Stimulated activated CD4-positive, alpha-beta T cell treated with anti-CD3 and anti-CD28 coated beads, Interleukin-1b, Interleukin-23, amount 100 ng/mL, for 1 hour (primary cell): Measurements from ENCODE around the gene PREX1.
"Not testable (repeated sequence)": the region's sequence is repeated elsewhere in the genome, so short reads cannot be mapped to it uniquely, and the experiment has no call there.

ENCODE experiments used
- DNase-seq, 2 donors: peaks; one replicate each; pipeline ENCODE4 v3.0.0-alpha.2; 2020; ENCODE audit warnings: low read depth in 2 of 2

PREX1 gene

DNA sequence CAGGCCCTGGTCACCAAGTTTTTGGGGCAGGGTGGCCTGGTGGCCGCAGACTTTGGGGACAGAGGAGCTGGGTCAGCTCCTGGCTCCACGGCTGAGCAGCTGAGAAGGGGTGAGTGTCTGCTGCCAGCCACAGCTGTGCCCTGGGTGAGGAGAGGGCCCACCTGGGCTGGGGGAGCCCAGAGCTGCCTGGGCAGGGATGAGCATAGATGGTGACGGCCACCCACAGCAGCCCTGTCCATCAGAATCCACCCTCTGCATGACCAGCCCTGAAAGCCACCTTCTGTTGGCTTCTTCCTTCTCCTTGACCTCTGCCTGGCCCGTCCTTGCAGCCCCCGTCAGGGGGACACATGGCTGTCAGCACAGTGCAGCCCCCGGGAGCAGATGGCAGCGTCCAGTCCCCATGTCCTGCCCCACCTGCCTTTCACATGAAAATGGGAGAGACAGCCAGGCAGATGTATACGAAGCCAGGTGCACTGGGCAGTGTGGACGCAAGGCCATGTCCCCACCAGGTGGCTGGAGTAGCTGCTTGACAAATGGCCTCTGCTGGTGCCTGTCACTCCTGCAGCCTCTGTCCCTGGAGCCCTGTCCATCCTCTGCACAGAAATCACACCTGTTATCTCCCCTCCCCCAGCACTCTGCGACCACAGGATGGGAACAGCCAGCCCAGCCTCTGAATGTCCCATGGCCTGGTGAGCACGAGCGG lies 220.8 kb downstream of the PREX1 start:
- DNase-seq = no peak

DNA sequence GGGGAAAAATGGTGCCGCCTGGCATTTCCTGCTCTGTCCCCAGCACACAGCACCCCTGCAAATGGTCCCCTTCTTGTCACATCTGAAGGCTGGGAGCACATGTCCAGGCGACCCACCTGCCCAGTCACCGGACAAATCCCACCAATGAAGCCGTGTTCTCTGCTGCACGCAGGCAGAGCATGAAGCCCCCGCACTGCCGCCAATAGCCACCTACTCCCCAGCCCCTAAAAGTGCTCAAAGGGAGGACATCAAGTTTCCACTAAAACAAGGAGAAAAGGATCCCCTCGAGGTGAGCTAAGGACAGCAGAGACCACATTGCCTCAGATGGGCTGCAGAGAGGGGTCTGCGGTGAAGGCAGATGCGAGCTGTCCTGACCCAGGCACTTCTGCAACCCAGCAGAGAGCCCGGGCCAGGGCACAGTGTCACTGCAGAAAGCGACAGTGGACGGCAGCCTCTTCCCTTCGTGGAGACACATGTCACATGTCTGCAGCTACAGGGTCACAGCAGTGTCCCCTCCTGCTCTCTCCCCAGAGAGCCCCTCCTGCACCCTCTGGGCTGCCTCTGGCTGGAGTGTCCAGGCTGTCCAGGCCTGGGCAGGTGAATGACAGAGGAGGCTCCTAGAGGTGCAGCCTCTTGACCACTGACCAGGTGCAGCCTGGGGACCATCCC lies 221.5 kb downstream of the PREX1 start:
- no peak for DNase-seq

DNA sequence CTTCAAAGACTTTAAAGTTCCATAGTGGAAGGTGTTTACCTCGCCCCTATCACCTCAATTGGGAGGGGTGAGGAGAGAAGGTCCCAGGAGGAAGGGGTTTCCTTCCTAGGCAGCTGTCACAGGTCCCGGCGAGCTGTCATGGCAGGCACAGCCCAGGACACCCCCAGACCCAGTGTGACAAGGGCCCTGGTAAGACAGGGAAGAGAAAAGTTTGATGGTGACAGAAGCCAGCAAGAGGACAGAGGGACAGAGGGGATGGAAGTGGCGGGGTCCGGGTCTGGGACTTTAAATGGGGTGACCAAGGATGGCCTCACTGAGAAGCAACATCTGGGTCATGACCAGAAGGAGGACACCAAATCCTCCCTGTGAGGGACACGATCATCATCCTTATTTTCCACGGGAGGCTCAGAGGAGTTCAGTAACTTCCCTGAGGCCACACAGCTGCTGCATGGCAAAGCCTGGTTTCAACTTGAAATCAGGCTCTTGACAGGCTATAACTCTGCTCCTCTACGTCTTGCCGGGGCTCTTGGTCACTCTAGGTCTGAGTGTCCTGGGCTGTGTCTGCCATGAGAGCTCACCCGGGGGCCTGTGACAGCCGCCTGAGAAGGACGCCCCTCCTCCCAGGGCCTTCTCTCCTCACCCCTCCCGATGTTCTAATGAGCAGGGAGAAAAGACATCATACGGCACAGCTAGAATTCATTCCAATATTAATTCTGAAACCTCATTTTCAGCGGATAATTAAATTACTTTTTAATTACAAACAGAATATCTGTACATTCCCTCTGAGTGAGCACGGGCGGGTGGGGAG lies 222.2 kb downstream of the PREX1 start:
- DNase-seq = no peak

DNA sequence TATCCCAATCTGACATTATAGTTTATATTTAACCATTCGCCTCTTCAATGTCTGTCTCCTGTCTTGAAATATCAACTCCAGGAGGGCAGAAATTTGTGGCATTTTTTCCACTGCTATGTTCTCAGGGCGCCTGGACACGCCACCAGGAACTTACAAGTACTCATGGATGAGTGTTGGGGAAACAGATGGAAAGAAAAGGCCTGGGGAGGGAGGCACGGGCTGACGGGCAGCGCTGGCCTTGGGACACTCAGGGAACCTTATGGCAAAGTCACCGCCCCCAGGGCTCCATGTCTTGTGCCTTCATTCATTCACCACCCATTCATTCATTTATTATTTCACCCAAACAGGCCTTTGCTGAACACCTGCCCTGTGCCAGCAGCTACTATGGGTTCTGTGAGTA lies 222.9 kb downstream of the PREX1 start:
- no peak for DNase-seq

DNA sequence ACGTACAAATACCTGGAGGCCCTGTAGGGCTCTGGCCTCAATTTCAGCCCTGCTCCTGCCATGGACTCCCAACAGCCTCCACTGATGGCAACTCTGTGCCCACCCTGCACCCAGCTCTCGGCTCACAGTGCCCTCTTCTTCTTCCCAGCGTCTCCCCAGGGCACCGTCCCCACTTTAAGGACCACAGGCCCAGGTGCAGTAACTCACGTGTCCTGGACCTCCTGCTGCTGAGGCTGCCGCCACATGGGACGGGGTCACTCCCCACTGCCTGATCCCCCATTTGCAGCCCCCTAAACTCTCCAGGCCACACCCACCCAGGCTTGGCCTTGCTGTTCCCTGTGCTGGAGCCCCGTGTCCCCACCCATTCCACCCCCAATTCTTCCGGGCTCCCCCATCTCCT lies 223.4 kb downstream of the PREX1 start:
- no peak for DNase-seq

DNA sequence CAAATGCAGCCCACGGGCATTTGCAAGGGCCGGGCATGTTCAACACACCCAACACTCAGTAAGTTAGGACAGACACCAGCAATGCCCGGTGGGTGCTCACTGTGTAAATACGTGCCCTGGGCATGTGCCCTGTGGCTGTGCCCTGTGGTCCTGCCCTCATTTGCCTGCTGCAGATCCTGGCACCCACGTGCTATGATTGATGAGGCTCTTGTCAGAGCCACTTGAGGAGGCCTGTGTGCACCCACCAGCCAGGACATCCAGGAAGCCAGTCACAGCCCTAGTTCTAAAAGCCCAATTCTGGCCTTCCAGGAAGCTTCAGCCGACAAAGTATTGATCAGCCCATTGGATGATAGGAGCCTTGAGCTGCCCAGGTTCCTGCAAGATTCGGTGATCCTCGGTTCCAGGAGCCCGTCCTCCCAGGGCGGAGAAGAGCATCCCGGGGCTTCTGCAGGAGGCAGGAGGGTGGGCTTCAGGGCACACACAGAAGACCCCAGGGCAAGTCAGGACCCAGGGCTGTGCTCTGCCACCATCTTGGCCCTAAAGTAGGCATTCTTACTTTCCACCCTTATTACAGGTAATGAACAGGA lies 223.9 kb downstream of the PREX1 start:
- no peak for DNase-seq

DNA sequence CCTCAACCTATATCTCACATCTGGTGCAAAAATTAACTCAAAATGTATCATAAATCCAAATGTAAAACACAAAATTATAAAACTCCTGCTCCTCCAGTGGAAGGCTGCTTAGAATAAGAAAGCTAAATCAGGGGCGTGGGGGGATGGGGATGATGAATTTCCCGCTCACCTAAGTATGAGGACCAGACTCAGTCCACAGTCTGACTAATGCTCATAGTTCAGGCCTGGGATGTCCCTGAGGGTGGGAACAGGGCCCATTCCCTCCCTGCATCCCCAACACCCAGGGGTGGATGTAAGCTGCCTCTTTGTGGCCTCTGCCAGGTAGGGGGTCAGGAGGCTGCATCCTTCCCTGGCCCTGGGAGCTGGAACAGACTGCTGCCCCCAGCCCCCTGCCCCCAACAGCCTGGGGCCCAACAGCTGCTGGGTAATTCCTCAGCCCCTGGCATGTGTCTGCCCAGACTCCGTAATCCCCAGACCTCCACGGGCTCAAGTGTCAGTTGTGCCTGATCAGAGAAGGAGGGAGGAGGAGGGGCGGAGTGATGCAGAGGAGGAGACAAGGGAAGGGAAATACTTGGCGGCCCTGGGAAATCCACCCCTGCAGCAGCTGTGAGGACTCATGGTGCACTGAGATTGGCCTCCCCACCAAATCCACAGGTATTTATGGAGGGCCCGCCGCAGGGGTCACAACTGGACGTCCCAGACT lies 224.5 kb downstream of the PREX1 start:
- no peak for DNase-seq

DNA sequence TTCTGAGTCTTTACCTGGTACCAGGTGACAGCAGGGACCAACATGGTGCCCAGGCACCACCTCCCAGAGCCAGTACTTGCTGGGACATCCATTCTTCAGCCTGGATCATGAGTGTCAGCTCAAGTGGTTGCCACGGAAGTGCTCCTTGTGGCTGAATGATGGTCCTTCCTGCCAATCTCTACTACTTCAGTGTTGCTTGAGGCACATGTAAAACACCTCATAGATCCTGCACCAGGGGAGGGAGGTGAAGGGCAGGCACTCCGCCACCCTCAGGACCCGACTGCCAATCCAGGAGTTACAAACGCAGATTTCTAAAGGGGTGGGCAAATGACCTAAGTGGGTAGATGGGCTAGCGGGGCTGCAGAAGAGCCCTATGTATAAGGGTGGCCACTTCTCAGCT lies 226.0 kb downstream of the PREX1 start:
- DNase-seq = no peak

DNA sequence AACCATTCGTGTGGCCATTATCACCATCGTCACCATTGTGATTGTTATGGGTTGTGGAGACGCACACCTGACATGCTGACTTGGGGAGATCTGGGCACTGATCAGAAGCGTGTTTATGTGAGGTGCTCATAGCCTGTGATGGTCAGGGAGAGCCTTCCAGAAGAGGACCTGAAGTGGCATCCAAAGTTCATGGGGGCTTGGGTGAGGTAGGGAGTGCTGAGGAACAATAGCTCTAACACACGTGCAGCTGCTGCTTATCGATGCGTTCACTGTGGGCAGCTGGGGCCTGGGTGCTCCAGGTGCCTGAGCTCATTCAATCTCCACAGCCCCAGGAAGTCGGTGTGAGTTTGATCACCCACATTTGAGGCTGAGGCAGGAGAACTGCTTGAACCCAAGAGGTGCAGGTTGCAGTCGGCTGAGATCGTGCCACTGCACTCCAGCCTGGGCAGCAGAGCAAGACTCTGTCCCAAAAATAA lies 227.3 kb downstream of the PREX1 start:
- no peak for DNase-seq

DNA sequence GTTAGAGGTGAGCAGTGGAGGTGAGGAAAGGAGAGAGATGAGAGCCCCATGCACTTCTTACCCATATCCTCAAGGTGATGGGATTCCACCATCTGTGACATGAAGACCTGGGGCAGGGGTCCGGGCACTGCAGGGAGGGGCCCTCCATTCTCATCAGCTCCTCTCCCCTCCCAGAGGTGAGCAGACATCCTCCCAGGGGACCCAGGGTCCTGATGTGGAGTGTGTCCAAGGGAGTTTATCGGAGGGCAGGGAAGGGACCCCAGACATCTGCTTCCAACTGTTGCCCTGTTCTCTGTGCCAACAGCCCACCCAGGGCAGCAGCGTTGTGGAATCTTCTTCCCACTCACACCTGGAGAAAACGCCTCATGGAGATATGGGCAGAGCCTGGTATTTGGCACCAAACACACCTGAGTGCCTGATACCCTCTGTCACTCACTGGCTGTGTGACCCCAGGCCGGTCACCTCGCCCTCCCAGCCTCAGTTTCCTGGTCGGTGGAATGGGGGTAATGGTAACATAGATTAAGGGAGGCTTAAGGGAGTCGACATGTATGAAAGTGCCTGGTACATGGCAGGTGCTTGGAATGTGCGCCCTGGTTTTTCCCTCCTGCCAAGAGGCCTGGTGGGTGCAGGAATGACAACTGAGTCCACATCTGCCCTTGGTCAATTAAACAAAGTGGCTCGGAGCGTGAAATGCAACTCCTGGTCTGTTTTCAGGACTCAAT lies 227.9 kb downstream of the PREX1 start:
- no peak for DNase-seq

DNA sequence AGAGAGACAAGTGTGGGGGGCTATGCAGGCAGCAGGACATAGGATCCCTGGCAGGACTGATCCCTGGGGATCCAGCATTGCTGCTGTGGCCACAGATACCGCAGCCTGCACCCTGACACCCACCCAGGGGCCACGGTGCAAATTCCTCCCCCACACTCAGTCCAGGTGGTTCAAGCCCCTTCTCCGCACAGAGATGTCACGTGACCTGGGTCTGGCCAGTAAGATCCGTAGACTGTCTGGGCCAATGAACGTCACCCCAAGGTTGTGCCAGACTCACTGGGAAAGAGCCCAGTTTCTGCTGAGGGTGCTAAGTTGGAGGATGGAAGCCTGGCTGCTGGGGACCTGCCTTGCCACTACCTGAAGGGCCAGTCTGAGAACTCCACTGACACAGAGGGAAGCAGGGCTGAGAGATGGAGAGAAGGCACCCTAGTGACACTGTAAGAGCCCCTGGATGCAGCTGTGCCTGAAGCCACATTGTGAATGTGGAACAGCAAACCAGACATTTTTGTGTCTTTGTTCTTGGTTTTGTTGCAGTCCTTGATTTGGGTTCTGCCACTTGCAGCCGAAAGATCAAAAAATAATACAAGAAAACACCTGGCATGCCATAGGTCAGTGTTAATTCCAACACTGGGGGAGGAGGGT lies 228.6 kb downstream of the PREX1 start:
- DNase-seq = no peak

DNA sequence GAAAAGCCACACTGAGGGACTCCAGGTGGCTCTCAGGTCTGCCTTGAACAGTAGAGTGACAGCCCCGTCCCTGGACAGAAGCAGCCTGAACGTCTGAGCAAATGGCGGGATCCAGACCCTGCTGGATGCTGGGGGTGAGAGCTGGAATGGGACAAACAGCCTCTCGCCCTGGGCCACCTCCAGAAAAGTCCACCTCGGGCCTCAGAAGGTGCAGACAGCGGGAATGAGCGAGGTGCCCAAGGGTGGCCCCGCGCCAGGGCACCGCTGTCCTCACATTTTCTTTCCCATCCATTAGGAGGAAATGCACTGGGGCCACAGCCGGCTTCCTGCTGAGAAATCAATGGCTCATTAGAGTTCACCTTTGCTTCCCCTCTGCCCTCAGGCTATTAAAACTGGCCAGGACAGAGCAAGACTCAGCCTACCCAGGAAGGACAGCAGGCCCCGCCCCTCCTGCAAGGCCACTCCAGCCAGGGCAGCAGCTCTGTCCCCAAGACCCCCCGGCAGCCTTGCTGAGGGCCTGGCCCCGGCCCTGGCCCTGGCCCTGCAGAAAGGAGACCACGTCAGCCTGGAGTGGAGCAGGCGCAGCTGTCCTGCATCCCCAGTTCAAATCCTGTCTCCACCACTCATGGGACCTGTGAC lies 229.4 kb downstream of the PREX1 start:
- not testable (repeated sequence) for DNase-seq

DNA sequence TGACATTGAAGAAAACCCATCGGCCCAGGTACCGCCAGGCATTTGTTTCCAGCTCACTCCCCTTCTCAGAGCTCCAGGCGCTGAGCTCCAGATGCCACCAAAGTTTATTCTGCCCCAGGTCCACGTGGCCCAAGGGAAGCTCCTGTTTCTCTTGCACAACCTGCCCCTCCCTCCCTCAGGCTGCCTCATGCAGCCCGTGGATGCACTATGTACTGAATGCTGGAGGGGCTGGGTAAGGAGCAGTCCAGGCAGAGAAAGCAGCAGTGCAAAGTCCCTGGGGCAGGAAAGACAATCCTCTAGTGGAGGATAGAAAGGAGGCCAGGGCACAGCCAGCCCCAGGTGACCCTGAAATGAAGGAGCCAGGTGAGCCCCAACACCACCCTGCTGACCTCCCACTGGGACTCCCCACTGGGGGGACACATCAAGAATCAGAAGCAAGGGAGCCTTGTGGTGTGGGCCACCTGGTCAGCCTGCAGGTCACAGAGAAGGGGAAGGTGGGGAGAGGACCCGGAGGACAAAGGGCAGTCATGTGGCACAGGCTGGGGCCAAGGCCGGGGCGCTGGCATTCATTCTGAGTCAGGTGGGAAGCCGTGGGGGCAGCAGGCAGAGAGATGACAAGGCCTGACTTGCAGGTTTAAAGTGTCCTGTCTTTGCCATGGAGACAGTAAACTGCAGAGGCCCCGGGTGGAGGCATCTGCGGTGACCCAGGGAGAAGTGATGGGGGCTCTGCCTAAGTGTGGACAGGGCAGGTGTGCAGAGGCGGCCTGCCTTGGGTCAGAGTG lies 230.1 kb downstream of the PREX1 start:
- no peak for DNase-seq

DNA sequence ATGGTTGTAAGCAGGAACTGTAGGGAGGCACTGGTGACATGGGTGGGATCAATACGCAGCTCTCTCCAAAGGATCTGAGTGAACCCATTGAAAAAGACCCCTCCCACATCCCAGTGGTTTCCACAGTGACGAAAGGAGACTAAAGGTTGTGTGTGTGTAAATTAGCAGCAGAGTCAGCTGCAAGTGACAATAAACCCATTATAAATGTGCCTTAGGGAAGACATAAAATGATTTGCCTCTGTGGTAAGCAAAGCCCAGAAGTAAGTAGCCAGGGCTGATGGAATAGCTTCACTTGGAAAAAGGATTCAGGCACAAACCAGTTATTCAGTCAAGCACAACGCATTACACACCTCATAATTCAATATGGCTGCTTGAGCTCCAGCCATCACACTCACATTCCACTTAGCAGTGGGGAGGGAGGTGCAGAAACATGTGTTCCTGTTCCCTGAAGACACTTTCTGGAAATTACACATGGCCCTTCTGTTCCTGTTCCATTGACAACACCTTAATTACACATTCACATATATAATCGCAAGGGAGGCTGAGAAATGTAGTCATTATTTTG lies 231.4 kb downstream of the PREX1 start:
- DNase-seq = no peak

DNA sequence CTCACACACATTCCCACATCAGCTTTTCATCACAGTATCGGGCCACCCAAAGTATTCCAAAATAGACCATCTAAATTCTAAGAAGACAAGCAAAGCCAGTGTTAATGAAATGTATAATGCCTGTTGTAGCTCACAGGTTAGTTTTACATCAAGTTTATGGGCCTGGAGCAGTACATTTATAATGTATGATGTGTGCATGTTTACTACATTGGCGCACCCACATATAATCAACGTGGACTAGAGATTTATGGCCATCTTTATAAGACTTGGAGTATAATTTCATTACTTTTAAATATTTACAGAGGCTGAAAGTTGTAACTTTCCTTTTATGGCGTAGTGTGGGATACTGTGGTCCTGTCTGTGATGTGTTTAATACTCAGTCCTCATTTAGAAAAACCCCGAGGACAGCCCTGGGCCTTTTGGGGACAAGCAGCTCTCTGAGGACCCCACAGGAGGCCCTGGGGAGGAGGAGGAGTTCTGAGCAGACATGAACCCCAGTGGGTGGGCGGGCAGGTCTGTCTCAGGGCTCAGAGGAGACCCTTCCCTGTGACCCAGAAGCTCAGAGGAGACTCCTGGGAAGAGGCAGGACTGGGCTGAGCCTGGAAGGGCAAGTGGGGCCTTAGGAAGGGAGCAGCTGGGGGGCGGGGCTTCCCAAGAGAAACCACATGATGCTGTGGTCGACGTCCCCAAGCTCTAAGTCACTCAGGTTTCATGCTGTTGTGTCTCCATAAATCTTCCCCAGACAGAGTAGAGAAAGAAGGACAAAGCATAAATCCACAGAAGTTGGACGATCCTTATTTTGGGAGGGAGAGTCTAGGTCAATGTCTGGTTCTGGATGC lies 232.1 kb downstream of the PREX1 start:
- no peak for DNase-seq

DNA sequence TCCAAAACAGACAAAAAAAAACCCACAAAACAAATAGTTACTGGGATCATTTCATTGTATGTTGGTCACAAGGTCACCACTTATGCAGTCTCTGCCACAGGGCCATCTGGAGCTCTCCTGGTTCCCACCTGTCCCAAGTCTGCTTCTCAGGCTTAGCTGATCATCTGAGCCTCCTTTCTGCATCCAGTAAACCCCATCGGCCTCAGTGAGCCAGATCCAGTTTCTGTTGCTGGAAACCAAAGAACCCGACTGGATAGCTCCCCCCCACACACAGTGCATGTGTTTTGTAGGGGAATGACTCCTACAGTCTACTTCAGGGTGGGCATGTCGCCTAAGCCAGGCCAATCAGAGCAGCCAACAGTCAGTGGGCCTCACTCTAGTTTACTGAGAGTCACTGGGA lies 233.3 kb downstream of the PREX1 start:
- no peak for DNase-seq

DNA sequence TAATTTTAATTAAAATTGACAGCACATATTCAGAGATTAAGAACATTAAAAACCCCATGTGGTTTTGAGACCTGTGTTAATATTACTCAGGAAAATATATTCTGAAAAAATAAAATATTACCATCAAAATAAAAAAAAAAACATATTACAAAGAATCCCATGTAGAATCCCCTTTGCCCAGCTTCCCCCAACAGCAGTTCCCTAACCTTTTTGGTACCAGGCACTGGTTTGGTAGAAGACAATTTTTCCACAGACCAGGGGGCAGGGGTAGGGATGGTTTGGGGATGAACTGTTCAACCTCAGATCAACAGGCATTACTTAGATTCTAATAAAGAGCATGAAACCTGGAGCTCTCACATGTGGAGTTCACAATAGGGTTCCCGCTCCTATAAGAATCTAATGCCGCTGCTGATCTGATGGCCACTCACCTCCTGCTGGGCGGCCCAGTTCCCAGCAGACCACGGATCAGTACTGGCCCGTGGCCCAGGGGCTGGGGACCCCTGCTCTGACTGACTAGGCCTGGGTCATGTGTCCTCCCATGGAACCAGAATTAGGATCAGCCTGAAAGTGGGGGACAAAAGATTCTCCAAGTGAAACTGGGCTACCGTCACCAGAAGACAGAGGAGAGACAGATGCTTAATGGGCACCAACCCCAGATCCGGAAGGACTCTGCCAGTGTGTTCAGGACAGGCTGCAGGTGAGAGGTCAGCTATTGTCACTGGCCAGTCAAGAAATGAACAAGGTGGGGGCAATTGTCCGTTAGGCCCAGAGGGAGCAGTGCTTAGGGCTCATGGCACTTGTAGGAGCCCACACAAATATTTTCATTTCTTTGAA lies 235.5 kb downstream of the PREX1 start:
- no peak for DNase-seq
